ENCODE data around the gene AAGAB.

AAGAB gene

DNA sequence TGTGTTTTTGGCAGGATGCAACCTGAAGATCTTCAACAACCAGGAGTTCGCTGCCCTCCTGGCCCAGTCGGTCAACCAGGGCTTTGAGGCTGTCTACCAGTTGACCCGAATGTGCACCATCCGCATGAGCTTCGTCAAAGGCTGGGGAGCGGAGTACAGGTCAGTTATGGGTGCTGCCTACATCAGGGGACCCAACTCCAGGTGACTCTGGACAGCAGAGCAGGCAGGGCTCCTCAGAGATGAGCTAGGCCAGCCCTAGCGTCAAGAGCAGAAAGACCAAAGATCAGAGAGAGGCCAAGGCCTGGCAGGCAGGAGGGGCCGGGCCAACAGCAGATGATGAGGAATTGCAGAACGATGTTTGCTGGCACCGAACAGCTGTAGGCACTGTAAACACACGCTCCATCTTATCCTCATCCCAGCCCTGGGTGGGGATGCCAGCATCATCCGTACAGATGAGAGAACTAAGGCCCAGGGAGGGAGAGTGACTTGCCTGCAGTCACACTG is 67.1 kb downstream of the AAGAB start:
- no peaks in the 10 kb centered on the region for H4K20me1 ChIP-seq (ENCODE audit: insufficient read depth, low read length)
- no peak overlapping the region for H3K27ac ChIP-seq (ENCODE audit: low read length)
- no peak for DNase-seq
- H3K9ac ChIP-seq (ENCODE audit: low read length) = no peak overlapping the region
- H3F3A ChIP-seq (ENCODE audit: insufficient read depth, low read length) = no peaks in the 10 kb centered on the region
- H3K4me3 ChIP-seq (ENCODE audit: low read length) = no peak overlapping the region
- no peaks in the 10 kb centered on the region for H3K9me3 ChIP-seq (replicated peaks; ENCODE audit: insufficient read depth, low read length)
- H3K4me2 ChIP-seq (ENCODE audit: low read depth, low read length) = no peak overlapping the region
- TF ChIP-seq EZH2phosphoT487 (IDR thresholded peaks at IDR 0.05; ENCODE audit: low read length) = no peak
- TF ChIP-seq, protein P1, sequence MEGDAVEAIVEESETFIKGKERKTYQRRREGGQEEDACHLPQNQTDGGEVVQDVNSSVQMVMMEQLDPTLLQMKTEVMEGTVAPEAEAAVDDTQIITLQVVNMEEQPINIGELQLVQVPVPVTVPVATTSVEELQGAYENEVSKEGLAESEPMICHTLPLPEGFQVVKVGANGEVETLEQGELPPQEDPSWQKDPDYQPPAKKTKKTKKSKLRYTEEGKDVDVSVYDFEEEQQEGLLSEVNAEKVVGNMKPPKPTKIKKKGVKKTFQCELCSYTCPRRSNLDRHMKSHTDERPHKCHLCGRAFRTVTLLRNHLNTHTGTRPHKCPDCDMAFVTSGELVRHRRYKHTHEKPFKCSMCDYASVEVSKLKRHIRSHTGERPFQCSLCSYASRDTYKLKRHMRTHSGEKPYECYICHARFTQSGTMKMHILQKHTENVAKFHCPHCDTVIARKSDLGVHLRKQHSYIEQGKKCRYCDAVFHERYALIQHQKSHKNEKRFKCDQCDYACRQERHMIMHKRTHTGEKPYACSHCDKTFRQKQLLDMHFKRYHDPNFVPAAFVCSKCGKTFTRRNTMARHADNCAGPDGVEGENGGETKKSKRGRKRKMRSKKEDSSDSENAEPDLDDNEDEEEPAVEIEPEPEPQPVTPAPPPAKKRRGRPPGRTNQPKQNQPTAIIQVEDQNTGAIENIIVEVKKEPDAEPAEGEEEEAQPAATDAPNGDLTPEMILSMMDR (IDR thresholded peaks at IDR 0.05; ENCODE audit: low read length) = no peak
- TF ChIP-seq EZH2 (optimal IDR thresholded peaks at IDR 0.05; ENCODE audit: low read depth, low read length) = no peak
- H2AFZ ChIP-seq (ENCODE audit: low read length) = no peak overlapping the region
- H3K27me3 ChIP-seq (replicated peaks; ENCODE audit: insufficient read depth, low read length) = no peaks in the 10 kb centered on the region
- no peaks in the 10 kb centered on the region for H3K79me2 ChIP-seq (ENCODE audit: low read length)
- H3K4me1 ChIP-seq (ENCODE audit: low read length) = no peaks in the 10 kb centered on the region
- no peaks in the 10 kb centered on the region for H3K36me3 ChIP-seq (replicated peaks; ENCODE audit: insufficient read depth, low read length)
- no peaks in the 10 kb centered on the region for H3K9me2 ChIP-seq (replicated peaks; ENCODE audit: insufficient read depth, low read length)

GRCh38 chr15:67186688-67187087 is 67.8 kb downstream of the AAGAB start:
- no peak overlapping the region for H3K4me2 ChIP-seq (ENCODE audit: low read depth, low read length)
- H3F3A ChIP-seq (ENCODE audit: insufficient read depth, low read length) = no peaks in the 10 kb centered on the region
- H3K4me1 ChIP-seq (ENCODE audit: low read length) = no peaks in the 10 kb centered on the region
- DNase-seq = no peak
- no peaks in the 10 kb centered on the region for H3K79me2 ChIP-seq (ENCODE audit: low read length)
- no peaks in the 10 kb centered on the region for H3K9me2 ChIP-seq (replicated peaks; ENCODE audit: insufficient read depth, low read length)
- TF ChIP-seq, protein P1 (IDR thresholded peaks at IDR 0.05; ENCODE audit: low read length) = no peak
- TF ChIP-seq EZH2phosphoT487 (IDR thresholded peaks at IDR 0.05; ENCODE audit: low read length) (no peak), EZH2 (optimal IDR thresholded peaks at IDR 0.05; ENCODE audit: low read depth, low read length) (no peak)
- H3K4me3 ChIP-seq (ENCODE audit: low read length) = no peak overlapping the region
- H3K36me3 ChIP-seq (replicated peaks; ENCODE audit: insufficient read depth, low read length) = no peaks in the 10 kb centered on the region
- H3K9me3 ChIP-seq (replicated peaks; ENCODE audit: insufficient read depth, low read length) = no peaks in the 10 kb centered on the region
- no peaks in the 10 kb centered on the region for H3K27me3 ChIP-seq (replicated peaks; ENCODE audit: insufficient read depth, low read length)
- no peak overlapping the region for H3K27ac ChIP-seq (ENCODE audit: low read length)
- H2AFZ ChIP-seq (ENCODE audit: low read length) = no peak overlapping the region
- no peaks in the 10 kb centered on the region for H4K20me1 ChIP-seq (ENCODE audit: insufficient read depth, low read length)
- H3K9ac ChIP-seq (ENCODE audit: low read length) = no peak overlapping the region

DNA sequence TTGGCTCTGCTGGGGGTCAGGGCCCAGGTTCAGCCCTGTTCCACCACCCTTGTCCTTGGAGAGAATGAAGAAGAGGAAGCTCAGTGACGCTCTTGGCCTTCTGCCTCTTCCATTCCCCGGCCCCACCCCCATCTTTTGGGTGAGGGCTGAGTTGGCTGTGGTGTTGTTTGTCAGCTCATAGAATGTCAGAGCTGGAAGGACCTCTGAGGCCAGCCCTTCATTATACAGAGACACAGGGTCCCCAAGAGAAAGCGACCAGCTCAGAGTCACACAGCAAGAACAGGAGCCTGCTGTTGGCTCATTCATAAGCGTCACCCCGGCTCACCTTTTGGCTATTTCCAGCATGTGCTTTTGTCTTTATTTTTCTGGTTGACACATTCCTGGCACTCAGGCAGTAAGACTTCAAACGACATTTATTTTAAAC is 68.2 kb downstream of the AAGAB start:
- H4K20me1 ChIP-seq (ENCODE audit: insufficient read depth, low read length) = no peaks in the 10 kb centered on the region
- no peak overlapping the region for H3K4me3 ChIP-seq (ENCODE audit: low read length)
- H3K36me3 ChIP-seq (replicated peaks; ENCODE audit: insufficient read depth, low read length) = no peaks in the 10 kb centered on the region
- H3K27me3 ChIP-seq (replicated peaks; ENCODE audit: insufficient read depth, low read length) = no peaks in the 10 kb centered on the region
- no peaks in the 10 kb centered on the region for H3K9me2 ChIP-seq (replicated peaks; ENCODE audit: insufficient read depth, low read length)
- no peaks in the 10 kb centered on the region for H3K79me2 ChIP-seq (ENCODE audit: low read length)
- H3K9me3 ChIP-seq (replicated peaks; ENCODE audit: insufficient read depth, low read length) = no peaks in the 10 kb centered on the region
- H3K9ac ChIP-seq (ENCODE audit: low read length) = no peak overlapping the region
- no peak overlapping the region for H3K4me2 ChIP-seq (ENCODE audit: low read depth, low read length)
- H3K4me1 ChIP-seq (ENCODE audit: low read length) = no peaks in the 10 kb centered on the region
- no peaks in the 10 kb centered on the region for H3F3A ChIP-seq (ENCODE audit: insufficient read depth, low read length)
- no peak overlapping the region for H2AFZ ChIP-seq (ENCODE audit: low read length)
- no peak overlapping the region for H3K27ac ChIP-seq (ENCODE audit: low read length)
- no peak for TF ChIP-seq EZH2 (optimal IDR thresholded peaks at IDR 0.05; ENCODE audit: low read depth, low read length)
- TF ChIP-seq, protein P1 (IDR thresholded peaks at IDR 0.05; ENCODE audit: low read length) = no peak
- TF ChIP-seq EZH2phosphoT487 (IDR thresholded peaks at IDR 0.05; ENCODE audit: low read length) = no peak
- DNase-seq = no peak
